ENCODE measurements around the gene NUDT19. TPM values are rescaled to one million over a fixed set of nuclear protein-coding genes. Genes with fewer than 3 reads are reported as not detected.
"Not testable (repeated sequence)": the region's sequence is repeated elsewhere in the genome, so short reads cannot be mapped to it uniquely, and the experiment has no call there.

Gene NUDT19
- total and polyA plus RNA-seq, 2 donors (not counting 3 experiments of a cell fraction or from before 2014, with no cell fraction given) = 6.6 to 14.0 TPM

GRCh38 chr19:32651729-32652140 is 39.9 kb upstream of the NUDT19 start:
- dilution Hi-C loops (cut with MboI; ENCODE audit: extremely low pct_ligation_motif_present, low sequenced_read_pairs) (no loop called here), intact Hi-C loops (cut with micrococcal nuclease) (no loop called here)
- Histone ChIP-seq H2AFZ (ENCODE audit: low read depth, low read length) (no peak overlapping the region), H3K4me3 (replicated peaks in 1 of 3; ENCODE audit: insufficient read depth in 1 of 3, low read depth in 1 of 3, low read length in 3 of 3) (no peak overlapping the region), H4K20me1 (replicated peaks; ENCODE audit: control insufficient read depth, extremely low read depth, insufficient read depth, low read length) (no peaks in the 10 kb centered on the region), H3K79me2 (ENCODE audit: control insufficient read depth, insufficient read depth, low read length) (no peaks in the 10 kb centered on the region), H3K4me2 (ENCODE audit: insufficient read depth, low read length) (no peak overlapping the region), H3K36me3 (ENCODE audit: control insufficient read depth in 2 of 2, extremely low read depth in 1 of 2, insufficient read depth in 2 of 2, low read length in 2 of 2) (peaks cover 0 to 11% of the 10 kb centered on the region in 2 experiments), H3K9me3 (replicated peaks; ENCODE audit: control insufficient read depth, insufficient read depth, low read length) (no peaks in the 10 kb centered on the region), H3K9ac (replicated peaks; ENCODE audit: extremely low read depth, insufficient read depth, low read length) (no peak overlapping the region), H3K9me1 (replicated peaks; ENCODE audit: control insufficient read depth, extremely low read depth, insufficient read depth, low read length) (no peaks in the 10 kb centered on the region), H3K27me3 (ENCODE audit: control insufficient read depth in 2 of 2, insufficient read depth in 2 of 2, low read length in 2 of 2) (no peaks in the 10 kb centered on the region), H3K4me1 (ENCODE audit: control insufficient read depth, extremely low read depth, insufficient read depth, low read length) (no peaks in the 10 kb centered on the region), H3K27ac (ENCODE audit: insufficient read depth, low read depth, low read length) (no peak overlapping the region)
- BruUV-seq (replicated peaks) = no TSS peak
- ChIA-PET POLR2A (no interaction called here), CTCF (no interaction called here)
- no peak for DNase-seq (ENCODE audit: low read depth, low spot score)
- TF ChIP-seq MYC (IDR thresholded peaks at IDR 0.05; ENCODE audit: low read depth, low read length) (no peak), GATA2 (IDR thresholded peaks at IDR 0.05; ENCODE audit: insufficient read depth, insufficient read length, low read depth, low read length) (no peak), JUN (IDR thresholded peaks at IDR 0.05; ENCODE audit: borderline replicate concordance, insufficient read depth, insufficient read length, low read depth) (no peak), CTCF (IDR thresholded peaks at IDR 0.05; ENCODE audit: extremely low read depth in 1 of 2, insufficient read depth in 1 of 2, low read depth in 1 of 2, low read length in 2 of 2) (no peak), POLR2AphosphoS5 (IDR thresholded peaks at IDR 0.05; ENCODE audit: insufficient read depth, low read depth, low read length) (no peak), POLR2A (IDR thresholded peaks at IDR 0.05; ENCODE audit: low read depth, low read length) (no peak), MAX (IDR thresholded peaks at IDR 0.05; ENCODE audit: insufficient read depth, insufficient read length) (no peak), EZH2 (IDR thresholded peaks at IDR 0.05; ENCODE audit: borderline replicate concordance, low read depth, low read length, severe bottlenecking) (no peak), FOS (IDR thresholded peaks at IDR 0.05; ENCODE audit: borderline replicate concordance, insufficient read depth, low read length) (no peak)
- no peak for FAIRE-seq

- H3K27ac ChIP-seq (ENCODE audit: insufficient read depth, low read depth, low read length); dilution Hi-C loops (cut with MboI; ENCODE audit: extremely low pct_ligation_motif_present, low sequenced_read_pairs); BruUV-seq (replicated peaks); H3K27me3 ChIP-seq (ENCODE audit: control insufficient read depth in 2 of 2, insufficient read depth in 2 of 2, low read length in 2 of 2); H3K9me1 ChIP-seq (replicated peaks; ENCODE audit: control insufficient read depth, extremely low read depth, insufficient read depth, low read length); POLR2A ChIA-PET; H3K79me2 ChIP-seq (ENCODE audit: control insufficient read depth, insufficient read depth, low read length); H3K9me3 ChIP-seq (replicated peaks; ENCODE audit: control insufficient read depth, insufficient read depth, low read length); H3K4me3 ChIP-seq (replicated peaks in 1 of 3; ENCODE audit: insufficient read depth in 1 of 3, low read depth in 1 of 3, low read length in 3 of 3); FAIRE-seq; H3K9ac ChIP-seq (replicated peaks; ENCODE audit: extremely low read depth, insufficient read depth, low read length); intact Hi-C loops (cut with micrococcal nuclease); CTCF ChIA-PET; H3K4me1 ChIP-seq (ENCODE audit: control insufficient read depth, extremely low read depth, insufficient read depth, low read length); DNase-seq (ENCODE audit: low read depth, low spot score); H2AFZ ChIP-seq (ENCODE audit: low read depth, low read length); H3K4me2 ChIP-seq (ENCODE audit: insufficient read depth, low read length); H4K20me1 ChIP-seq (replicated peaks; ENCODE audit: control insufficient read depth, extremely low read depth, insufficient read depth, low read length): not testable (repeated sequence)
- H3K36me3 ChIP-seq (ENCODE audit: control insufficient read depth in 2 of 2, extremely low read depth in 1 of 2, insufficient read depth in 2 of 2, low read length in 2 of 2) = peaks cover 0 to 11% of the 10 kb centered on the region in 2 experiments
These were observed 39.3 kb upstream of the NUDT19 start for GRCh38 chr19:32652331-32652730.
